GM18519 (cell line): ENCODE results near the gene ZFYVE16.
"Not testable (repeated sequence)": the region's sequence is repeated elsewhere in the genome, so short reads cannot be mapped to it uniquely, and the experiment has no call there.

Source experiments
- ATAC-seq: cut with Tn5 transposase; IDR thresholded peaks from one replicate; pipeline ENCODE4 v1.9.1; 2021; ENCODE audit warnings: mild to moderate bottlenecking, moderate library complexity; ENCODE audit not compliant: unreplicated experiment, low FRiP score

The ZFYVE16 gene

DNA sequence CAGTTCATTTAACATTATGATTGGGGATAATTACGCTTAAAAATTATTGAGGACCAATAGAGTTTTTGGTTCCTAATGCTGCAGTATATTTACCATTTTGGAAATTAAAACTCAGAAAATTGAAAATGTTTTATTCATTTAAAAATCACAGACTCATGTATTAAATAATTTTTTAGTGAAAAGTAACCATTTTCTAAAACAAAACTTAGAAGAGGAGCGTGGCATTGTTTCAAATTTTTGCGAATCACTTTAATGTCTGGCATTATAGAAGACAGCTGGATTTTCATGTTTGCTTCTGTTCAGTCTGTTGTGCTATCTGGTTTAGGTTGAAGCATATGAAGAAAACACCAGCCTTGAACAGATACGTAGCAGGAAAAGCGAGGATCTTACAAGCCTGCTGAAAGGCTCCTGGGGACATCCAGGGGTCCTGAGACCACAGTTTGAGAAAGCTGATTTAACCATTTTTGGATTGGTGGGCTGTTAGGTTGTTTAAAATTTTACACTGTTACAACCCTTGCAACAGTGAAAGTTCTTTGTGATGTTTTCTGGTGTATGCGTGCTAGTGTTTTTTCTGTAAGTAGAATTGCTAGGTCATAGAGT is 1.6 kb downstream of the ZFYVE16 start:
- no peak for ATAC-seq

- ATAC-seq, result no peak
Measured at GRCh38 chr5:80411589-80412219, 3.8 kb downstream of the ZFYVE16 start.

DNA sequence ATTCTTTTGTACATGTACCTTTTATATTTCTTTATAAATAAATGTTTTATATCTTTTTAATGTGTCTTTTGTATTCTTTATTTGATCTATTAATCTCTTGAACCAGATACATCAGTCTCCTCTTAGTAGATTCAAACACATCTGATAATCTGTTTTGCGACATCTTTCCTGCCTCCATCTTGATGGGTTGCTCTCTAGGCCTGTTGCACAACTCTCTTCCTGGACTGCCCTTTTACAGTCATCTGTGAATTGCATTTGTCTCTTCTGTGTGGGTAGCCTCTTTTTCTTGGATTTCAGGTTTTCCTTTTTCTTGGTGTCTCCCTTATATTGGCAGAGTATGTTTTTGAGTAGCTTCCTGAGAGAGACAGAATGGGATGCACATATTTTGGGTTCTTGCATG is 6.2 kb downstream of the ZFYVE16 start:
- ATAC-seq, result no peak

- ATAC-seq, result no peak
Measured at GRCh38 chr5:80417973-80418372, 10.1 kb downstream of the ZFYVE16 start.

DNA sequence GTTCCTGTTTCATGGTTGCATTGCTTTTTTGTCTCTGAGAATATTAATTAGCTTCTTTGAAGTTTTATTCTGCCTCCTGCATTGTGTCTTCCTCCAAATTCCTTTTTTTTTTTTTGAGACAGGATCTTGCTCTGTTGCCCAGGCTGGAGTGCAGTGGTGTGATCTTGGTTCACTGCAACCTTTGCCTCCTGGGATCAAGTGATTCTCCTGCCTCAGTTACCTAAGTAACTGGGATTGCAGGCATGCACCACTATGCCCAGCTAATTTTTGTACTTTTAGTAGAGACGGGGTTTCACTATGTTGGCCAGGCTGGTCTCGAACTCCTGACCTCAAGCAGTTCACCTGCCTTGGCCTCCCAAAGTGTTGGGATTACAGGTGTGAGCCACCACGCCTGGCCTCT is 16.5 kb downstream of the ZFYVE16 start:
- not testable (repeated sequence) for ATAC-seq

GRCh38 chr5:80435476-80435875 is 27.6 kb downstream of the ZFYVE16 start:
- no peak for ATAC-seq

DNA sequence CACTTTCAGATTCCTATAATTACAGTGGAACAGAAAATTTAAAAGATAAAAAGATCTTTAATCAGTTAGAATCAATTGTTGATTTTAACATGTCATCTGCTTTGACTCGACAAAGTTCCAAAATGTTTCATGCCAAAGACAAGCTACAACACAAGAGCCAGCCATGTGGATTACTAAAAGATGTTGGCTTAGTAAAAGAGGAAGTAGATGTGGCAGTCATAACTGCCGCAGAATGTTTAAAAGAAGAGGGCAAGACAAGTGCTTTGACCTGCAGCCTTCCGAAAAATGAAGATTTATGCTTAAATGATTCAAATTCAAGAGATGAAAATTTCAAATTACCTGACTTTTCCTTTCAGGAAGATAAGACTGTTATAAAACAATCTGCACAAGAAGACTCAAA is 29.5 kb downstream of the ZFYVE16 start:
- no peak for ATAC-seq

DNA sequence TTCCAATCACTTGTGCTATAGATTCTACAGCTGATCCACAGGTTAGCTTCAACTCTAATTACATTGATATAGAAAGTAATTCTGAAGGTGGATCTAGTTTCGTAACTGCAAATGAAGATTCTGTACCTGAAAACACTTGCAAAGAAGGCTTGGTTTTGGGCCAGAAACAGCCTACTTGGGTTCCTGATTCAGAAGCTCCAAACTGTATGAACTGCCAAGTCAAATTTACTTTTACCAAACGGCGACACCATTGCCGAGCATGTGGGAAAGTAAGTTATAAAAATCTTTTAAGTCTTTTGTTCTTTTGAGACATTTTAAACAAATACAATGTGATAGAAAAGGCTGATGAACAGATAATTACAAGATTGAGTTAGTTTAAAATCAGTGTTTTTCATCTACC is 30.9 kb downstream of the ZFYVE16 start:
- no peak for ATAC-seq

DNA sequence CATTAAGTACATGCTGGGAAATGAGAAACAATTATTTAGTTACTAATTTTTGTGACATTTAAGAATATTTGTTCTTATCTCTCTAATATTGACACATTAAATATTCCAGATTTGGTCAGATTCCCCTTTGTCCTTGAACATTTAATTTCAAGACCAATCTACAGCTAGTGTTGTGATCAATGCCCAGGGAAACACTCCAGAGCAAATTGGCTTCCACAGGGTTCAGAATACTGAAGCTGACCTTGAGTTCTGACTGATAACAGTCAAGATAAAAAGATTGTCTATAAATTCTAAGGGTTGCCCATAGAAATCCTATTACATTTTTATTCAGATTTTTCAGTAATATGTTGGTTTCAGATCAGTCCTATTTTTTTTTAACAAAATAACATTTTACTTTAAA is 31.3 kb downstream of the ZFYVE16 start:
- no peak for ATAC-seq

DNA sequence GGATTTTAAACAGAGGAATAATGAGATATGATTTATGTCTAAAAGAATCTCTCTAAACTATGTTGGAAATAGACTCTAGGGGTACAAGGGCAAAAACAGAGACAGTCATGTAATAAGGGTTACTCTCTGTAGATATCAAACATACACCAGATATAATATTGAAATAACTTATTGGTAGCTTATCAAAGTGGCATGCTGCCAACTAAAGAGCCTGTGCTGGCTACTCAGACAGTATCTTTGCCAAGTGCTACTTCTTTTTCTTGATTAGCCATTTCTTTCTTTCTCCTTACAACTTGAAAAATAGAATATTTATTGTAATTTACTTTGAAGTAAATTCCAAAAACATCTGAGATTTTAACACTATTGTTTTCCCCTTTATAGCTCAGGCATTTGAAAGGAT is 34.9 kb downstream of the ZFYVE16 start:
- no peak for ATAC-seq

DNA sequence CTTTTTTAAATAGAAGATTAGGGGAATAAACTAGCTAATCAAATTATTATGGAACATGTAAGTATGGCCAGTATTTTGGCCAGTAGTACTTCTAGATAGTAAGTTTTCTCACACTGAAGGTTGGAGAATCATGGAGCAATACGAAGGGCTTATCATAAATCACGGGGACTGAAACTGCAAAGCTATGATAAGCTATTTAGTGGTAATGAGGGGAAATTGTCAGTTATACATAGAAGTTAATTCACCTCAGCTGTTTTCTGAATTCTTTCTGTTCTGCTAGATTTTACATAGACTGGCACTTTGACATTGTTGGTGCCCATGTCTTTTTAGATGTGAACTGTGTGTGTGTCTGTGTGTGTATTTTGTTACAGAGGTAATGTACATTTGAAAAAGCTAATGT is 45.5 kb downstream of the ZFYVE16 start:
- no peak for ATAC-seq

GRCh38 chr5:80463269-80463668 is 55.4 kb downstream of the ZFYVE16 start:
- ATAC-seq, result no peak

DNA sequence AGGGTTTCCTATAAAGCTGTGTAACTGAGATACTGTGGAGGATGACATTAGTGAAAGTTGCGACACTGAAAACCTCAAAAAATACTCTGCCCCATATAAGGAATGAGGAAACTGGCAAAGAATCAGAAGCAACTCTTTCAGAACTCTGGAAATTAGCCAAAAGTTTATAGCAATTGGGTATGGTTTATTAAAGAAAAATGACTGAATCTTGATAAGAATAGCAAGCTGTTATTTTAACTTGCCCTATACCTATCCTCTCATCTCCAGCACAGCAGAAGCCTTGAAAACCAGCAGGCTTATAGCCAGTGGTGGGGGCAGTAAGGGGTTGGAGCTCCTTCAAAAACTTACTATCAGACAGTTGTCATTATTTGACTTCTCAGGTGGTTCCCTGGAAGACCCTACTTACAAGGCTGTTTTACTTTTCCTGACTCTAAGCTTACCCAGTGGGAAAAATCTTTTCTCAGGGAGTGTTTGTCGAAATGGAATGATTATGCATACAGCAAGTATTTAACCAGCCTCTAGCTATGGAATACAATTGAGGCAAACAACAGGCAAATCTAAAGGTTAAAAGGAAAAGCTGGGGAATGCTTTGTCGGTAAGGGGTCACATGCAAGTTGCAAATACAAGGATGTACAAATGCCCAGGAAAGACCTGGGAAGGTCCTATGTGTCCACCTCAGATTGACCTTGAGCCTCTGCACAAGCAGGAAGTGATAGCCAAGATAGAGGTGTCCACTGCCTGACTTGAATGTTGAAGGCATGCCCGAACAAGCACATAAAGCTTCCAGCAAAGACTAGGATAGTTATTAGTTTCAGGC is 59.0 kb downstream of the ZFYVE16 start:
- ATAC-seq, result no peak

GRCh38 chr5:80468131-80468530 is 60.3 kb downstream of the ZFYVE16 start:
- ATAC-seq, result no peak

- not testable (repeated sequence) for ATAC-seq
Measured at GRCh38 chr5:80470631-80471030, 62.8 kb downstream of the ZFYVE16 start.

DNA sequence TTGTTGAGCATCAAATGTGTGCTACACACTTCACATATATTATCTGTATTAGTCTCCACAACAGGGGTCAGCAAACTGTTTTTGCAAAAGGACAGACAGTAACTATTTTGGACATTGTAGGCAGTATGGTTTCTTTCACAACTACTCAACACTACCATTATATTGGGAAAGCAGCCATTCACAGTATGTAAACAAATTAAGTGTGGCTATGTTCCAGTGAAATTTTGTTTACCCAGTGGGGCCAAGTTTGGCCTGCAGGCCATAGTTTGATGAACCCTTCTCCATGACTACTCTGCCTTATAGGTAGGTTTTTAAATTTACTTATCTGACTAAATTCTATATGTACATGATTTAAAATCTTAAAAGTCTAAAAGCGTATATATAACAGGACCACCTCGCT is 67.1 kb downstream of the ZFYVE16 start:
- ATAC-seq, result no peak

GRCh38 chr5:80479713-80480112 is 71.8 kb downstream of the ZFYVE16 start:
- ATAC-seq, result no peak

- ATAC-seq, result no peak
Measured at GRCh38 chr5:80480354-80480753, 72.5 kb downstream of the ZFYVE16 start.

DNA sequence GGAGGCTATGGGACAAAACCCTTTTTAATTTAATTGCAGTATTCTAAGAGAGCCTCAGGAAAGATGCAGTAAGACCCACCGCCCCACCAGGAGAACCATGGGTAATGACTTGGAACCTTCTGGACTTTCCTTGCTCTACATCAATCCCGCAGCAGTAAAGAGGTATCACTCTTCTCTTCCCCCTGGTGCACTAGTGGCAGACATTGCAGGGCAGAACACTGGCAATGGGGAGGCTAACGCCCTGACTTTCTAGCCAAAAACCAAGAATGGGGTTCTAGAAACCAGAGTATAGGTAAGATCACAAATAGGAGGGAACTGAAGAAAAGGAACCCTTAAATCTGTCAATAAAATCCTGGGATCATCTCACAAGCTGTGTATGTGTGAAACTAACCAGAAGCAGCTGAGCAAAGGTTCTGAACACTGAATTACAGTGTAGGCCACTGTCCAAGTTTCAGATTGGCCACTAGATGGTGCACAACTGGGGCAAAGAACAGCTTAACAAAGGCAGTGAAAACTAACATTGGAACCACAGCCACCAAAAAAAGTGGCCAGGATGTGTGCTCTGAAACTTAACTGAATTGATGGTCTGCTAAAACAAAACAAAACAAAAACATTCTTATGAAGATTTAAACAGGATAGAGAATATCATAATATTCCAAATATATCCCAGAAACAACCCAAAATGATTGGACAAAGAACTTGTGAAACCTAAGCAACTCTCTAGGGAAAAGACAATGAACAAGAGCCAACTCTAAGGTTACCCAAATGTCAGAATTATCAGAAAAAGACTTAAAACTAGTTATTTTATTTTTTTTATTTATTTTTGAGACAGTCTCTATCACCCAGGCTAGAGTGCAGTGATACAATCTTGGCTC is 73.4 kb downstream of the ZFYVE16 start:
- ATAC-seq, result no peak

DNA sequence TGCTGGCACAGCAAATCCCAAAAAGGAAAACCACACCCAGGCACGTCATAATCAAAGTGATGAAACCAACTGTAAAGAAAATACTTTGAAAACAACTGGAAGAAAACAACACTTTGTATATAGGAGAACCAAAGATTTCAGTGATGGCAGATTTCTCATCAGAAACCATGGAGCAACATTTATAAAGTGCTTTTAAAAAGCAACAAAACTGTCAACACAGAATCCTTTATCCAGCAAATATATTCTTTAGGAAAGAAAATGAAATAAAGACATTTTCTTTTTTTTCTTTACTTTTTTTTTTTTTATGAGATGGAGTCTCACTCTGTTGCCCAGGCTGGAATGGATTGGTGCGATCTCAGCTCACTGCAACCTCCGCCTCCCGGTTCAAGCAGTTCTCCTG is 74.7 kb downstream of the ZFYVE16 start:
- ATAC-seq, result no peak
